ENCODE measurements around the gene ECI2. TPM values are rescaled to one million over a fixed set of nuclear protein-coding genes. Genes with fewer than 3 reads are reported as not detected.

The ECI2 gene
- total and polyA plus RNA-seq, 3 donors from 2014 or later: 52.3 to 57.2 (median 53.3) TPM

DNA sequence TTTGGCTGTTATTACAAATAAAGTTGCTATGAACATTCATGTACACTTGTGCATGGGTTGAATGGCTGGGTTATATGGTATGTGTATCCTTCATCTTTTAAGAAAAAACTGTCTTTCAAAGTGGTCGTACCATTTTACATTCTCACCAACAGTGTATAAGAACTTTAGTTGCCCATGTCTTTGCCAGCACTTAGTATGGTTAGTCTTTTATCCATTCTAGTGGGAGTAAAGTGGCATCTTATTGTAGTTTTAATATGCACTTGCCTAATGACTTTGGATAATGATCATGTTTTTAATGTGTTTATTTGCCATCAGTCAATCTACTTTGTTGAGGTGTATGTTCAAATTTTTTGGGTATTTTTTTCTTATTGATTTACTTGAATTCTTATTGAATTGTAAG is 32.5 kb upstream of the ECI2 start:
- no peaks in the 10 kb centered on the region for H3K9me3 ChIP-seq
- intact Hi-C loops (cut with DNase I; ENCODE audit: low total_unique reads): no loop called here
- no peak overlapping the region for H3K4me3 ChIP-seq
- TF ChIP-seq CTCF (IDR thresholded peaks at IDR 0.05): no peak
- no peak for TF ChIP-seq POLR2A (IDR thresholded peaks at IDR 0.05)
- peaks cover 12% of the 10 kb centered on the region for H3K4me1 ChIP-seq
- no peaks in the 10 kb centered on the region for H3K27me3 ChIP-seq
- no peaks in the 10 kb centered on the region for H3K36me3 ChIP-seq (ENCODE audit: low read depth, missing control alignments)
- DNase-seq: no peak
- H3K27ac ChIP-seq: no peak overlapping the region
- 93 to 98% methylated on average over 1 of the region's 1 CpG for WGBS, 2 donors

DNA sequence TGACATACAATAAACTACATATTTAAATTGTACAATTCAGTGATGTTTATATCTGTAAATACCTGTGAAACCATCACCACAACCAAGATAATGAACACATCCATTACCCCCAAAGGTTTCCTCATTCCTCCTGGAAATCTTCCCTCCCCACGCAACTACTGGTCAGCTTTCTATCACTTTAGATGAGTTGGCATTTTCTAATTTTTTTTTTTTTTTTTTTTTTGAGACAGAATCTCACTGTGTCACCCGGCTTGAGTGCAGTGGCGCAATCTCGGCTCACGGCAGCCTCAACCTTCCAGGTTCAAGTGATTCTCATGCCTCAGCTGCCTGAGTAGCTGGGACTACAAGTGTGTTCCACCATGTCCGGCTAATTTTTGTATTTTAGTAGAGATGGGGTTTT is 31.7 kb upstream of the ECI2 start:
- H3K27ac ChIP-seq: no peak overlapping the region
- DNase-seq: no peak
- peaks cover 12% of the 10 kb centered on the region for H3K4me1 ChIP-seq
- WGBS, 2 donors: 97% methylated on average over 6 of the region's 6 CpGs
- intact Hi-C loops (cut with DNase I; ENCODE audit: low total_unique reads): no loop called here
- no peak overlapping the region for H3K4me3 ChIP-seq
- no peak for TF ChIP-seq POLR2A (IDR thresholded peaks at IDR 0.05)
- no peak for TF ChIP-seq CTCF (IDR thresholded peaks at IDR 0.05)
- no peaks in the 10 kb centered on the region for H3K9me3 ChIP-seq
- H3K27me3 ChIP-seq: no peaks in the 10 kb centered on the region
- no peaks in the 10 kb centered on the region for H3K36me3 ChIP-seq (ENCODE audit: low read depth, missing control alignments)

DNA sequence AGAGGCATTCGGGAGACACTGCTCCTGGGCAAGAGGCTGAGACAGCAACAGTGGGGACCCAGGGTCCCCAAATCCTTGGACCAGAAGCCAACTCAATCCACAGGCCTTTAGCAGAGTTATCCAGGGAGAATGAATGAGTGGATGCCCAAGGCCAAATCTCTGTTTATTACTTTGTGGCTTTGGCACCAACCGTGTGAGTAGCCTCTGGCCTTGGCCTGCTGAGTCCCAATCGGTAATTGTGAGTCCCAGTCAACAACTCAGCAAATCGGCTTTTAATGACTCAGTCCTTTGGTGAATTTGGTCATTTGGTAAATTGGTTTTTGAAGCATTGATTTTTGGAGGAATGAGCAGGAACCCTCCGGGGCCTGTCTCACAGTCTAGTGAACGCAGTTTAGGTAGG is 29.1 kb upstream of the ECI2 start:
- intact Hi-C loops (cut with DNase I; ENCODE audit: low total_unique reads): no loop called here
- TF ChIP-seq POLR2A (IDR thresholded peaks at IDR 0.05) (no peak), CTCF (IDR thresholded peaks at IDR 0.05) (no peak)
- Histone ChIP-seq H3K27me3 (no peaks in the 10 kb centered on the region), H3K9me3 (no peaks in the 10 kb centered on the region), H3K4me1 (peaks cover 12% of the 10 kb centered on the region), H3K4me3 (no peak overlapping the region), H3K36me3 (ENCODE audit: low read depth, missing control alignments) (no peaks in the 10 kb centered on the region), H3K27ac (no peak overlapping the region)
- no peak for DNase-seq
- 68% methylated on average over 5 to 6 of the region's 6 CpGs for WGBS, 2 donors

GRCh38 chr6:4164117-4164442 is 28.7 kb upstream of the ECI2 start:
- H3K4me1 ChIP-seq: peaks cover 12% of the 10 kb centered on the region
- no peak for DNase-seq
- intact Hi-C loops (cut with DNase I; ENCODE audit: low total_unique reads): no loop called here
- no peaks in the 10 kb centered on the region for H3K27me3 ChIP-seq
- TF ChIP-seq CTCF (IDR thresholded peaks at IDR 0.05) (no peak), POLR2A (IDR thresholded peaks at IDR 0.05) (no peak)
- H3K27ac ChIP-seq: no peak overlapping the region
- no peak overlapping the region for H3K4me3 ChIP-seq
- 67 to 70% methylated on average over 4 of the region's 4 CpGs for WGBS, 2 donors
- no peaks in the 10 kb centered on the region for H3K36me3 ChIP-seq (ENCODE audit: low read depth, missing control alignments)
- H3K9me3 ChIP-seq: no peaks in the 10 kb centered on the region

DNA sequence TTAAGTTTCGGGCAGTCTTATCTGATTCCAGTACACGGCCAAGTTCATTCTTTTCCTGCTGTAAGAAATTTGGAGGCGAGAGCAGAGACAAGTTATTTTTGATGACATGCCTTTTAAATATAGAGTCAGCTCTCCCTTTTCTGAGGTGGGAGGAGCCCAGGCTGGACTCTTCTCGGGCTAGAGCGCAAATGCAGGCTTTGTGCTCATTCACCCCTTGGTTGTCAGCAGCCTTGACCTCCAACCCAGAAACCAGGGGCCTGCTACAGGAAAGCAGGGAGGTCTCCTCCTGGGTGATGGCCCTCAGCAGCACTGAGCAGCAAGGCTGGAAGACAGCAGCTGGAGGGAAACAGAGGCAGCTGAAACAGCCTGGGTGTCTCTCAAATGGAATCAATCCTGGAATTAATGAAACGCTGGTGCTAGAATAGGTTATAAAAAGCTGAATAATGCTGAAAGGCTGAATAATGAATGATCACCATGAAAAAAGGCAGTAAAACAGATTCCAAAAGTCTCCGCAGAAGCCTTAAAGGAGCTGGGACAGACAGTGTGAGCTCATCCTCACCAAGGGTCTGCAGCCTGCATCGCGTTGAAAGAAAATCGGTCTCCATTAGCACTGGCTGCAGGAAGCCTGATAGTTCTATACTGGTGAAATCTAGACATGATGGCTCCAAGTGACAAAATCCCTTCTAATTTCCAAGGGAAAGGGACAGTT is 28.2 kb upstream of the ECI2 start:
- no peak overlapping the region for H3K27ac ChIP-seq
- H3K4me3 ChIP-seq: no peak overlapping the region
- no peaks in the 10 kb centered on the region for H3K9me3 ChIP-seq
- WGBS, 2 donors: 67 to 68% methylated on average over 10 of the region's 10 CpGs
- H3K27me3 ChIP-seq: no peaks in the 10 kb centered on the region
- TF ChIP-seq POLR2A (IDR thresholded peaks at IDR 0.05) (no peak), CTCF (IDR thresholded peaks at IDR 0.05) (no peak)
- peaks cover 12% of the 10 kb centered on the region for H3K4me1 ChIP-seq
- no peak for DNase-seq
- H3K36me3 ChIP-seq (ENCODE audit: low read depth, missing control alignments): no peaks in the 10 kb centered on the region
- intact Hi-C loops (cut with DNase I; ENCODE audit: low total_unique reads): no loop called here
